Osteoblast (primary cell): ENCODE data around the gene SLC35F1. TPM values are rescaled to one million over a fixed set of nuclear protein-coding genes. Genes with fewer than 3 reads are reported as not detected.

Experiments used
- DNase-seq: peaks from one replicate; pipeline ENCODE4 v3.0.0; 2011; ENCODE audit warnings: low spot score, mixed read lengths; ENCODE audit not compliant: insufficient read length; ENCODE audit errors: missing footprints
- H2AFZ ChIP-seq: 2 replicates; pipeline ENCODE4 v1.6.0; 2011; ENCODE audit warnings: mild to moderate bottlenecking, low read length
- H3K27ac ChIP-seq: 2 replicates; pipeline ENCODE4 v1.5.1; 2011; ENCODE audit warnings: mild to moderate bottlenecking, low read depth, low read length, moderate library complexity
- H3K27me3 ChIP-seq: 2 replicates; pipeline ENCODE4 v1.6.0; 2012; ENCODE audit warnings: mild to moderate bottlenecking, control low read depth, inconsistent platforms, low read length, moderate library complexity; ENCODE audit not compliant: insufficient read depth
- H3K36me3 ChIP-seq: 2 replicates; pipeline ENCODE4 v1.5.1; 2011; ENCODE audit warnings: mild to moderate bottlenecking, low read length, control low read depth, moderate library complexity; ENCODE audit not compliant: insufficient read depth
- H3K4me1 ChIP-seq: 2 replicates; pipeline ENCODE4 v1.5.1; 2011; ENCODE audit warnings: mild to moderate bottlenecking, low read length, control low read depth, moderate library complexity; ENCODE audit not compliant: insufficient read depth
- H3K4me2 ChIP-seq: 2 replicates; pipeline ENCODE4 v1.6.0; 2011; ENCODE audit warnings: mild to moderate bottlenecking, low read length; ENCODE audit not compliant: insufficient read depth
- H3K4me3 ChIP-seq: fragments of 200-600 bp; sonication (generic); 3 replicates; pipeline ENCODE4 v1.5.1; 2012; ENCODE audit warnings: mild to moderate bottlenecking, low read length, inconsistent platforms; ENCODE audit not compliant: insufficient read depth
- H3K79me2 ChIP-seq: 2 replicates; pipeline ENCODE4 v1.6.0; 2012; ENCODE audit warnings: mild to moderate bottlenecking, low read length, control low read depth, inconsistent platforms; ENCODE audit not compliant: insufficient read depth
- H3K9me3 ChIP-seq: 2 replicates; pipeline ENCODE4 v1.5.1; 2011; ENCODE audit warnings: low read depth, low read length, control low read depth
- H4K20me1 ChIP-seq: 2 replicates; pipeline ENCODE4 v1.6.0; 2012; ENCODE audit warnings: mild to moderate bottlenecking, low read length, control low read depth; ENCODE audit not compliant: insufficient read depth
- total RNA-seq: library from RNA; depleted of rRNA; stranded (reverse); fragments of >200 nt; gene quantifications from 2 replicates; pipeline ENCODE4 v1.2.3, GENCODE V29; 2012
- TF ChIP-seq, protein P1 (sequence below): IDR thresholded peaks from 2 replicates; pipeline ENCODE4 v1.5.1; 2011; ENCODE audit warnings: mild to moderate bottlenecking, low read depth, low read length, moderate library complexity; ENCODE audit errors: extremely low read depth

SLC35F1 gene
- total RNA-seq, 1 donor = under 0.01 TPM

DNA sequence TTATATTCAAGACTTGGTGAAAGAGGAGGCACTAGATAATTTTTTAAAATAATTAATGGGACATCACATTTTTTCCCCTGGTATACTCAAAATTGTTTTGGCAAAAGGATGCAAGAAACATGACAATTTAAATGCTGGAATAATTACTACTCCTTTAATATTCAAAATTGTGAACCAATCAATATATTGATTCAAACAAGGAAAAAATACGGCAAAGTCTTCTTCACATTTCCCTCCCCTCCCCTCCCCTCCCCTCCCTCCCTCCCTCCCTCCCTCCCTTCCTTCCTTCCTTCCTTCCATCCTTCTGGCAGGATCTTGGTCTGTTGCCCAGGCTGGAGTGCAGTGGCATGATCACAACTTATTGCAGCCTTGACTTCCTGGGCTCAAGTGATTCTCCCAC, 4.1 kb downstream of the SLC35F1 start:
- Histone ChIP-seq H4K20me1 (no peaks in the 10 kb centered on the region), H3K9me3 (no peaks in the 10 kb centered on the region), H3K36me3 (no peaks in the 10 kb centered on the region), H3K4me1 (no peaks in the 10 kb centered on the region), H2AFZ (no peak overlapping the region), H3K27ac (no peak overlapping the region), H3K79me2 (no peaks in the 10 kb centered on the region), H3K27me3 (peaks cover 19% of the 10 kb centered on the region), H3K4me3 (no peak overlapping the region), H3K4me2 (no peak overlapping the region)
- DNase-seq = no peak
- TF ChIP-seq, protein P1, sequence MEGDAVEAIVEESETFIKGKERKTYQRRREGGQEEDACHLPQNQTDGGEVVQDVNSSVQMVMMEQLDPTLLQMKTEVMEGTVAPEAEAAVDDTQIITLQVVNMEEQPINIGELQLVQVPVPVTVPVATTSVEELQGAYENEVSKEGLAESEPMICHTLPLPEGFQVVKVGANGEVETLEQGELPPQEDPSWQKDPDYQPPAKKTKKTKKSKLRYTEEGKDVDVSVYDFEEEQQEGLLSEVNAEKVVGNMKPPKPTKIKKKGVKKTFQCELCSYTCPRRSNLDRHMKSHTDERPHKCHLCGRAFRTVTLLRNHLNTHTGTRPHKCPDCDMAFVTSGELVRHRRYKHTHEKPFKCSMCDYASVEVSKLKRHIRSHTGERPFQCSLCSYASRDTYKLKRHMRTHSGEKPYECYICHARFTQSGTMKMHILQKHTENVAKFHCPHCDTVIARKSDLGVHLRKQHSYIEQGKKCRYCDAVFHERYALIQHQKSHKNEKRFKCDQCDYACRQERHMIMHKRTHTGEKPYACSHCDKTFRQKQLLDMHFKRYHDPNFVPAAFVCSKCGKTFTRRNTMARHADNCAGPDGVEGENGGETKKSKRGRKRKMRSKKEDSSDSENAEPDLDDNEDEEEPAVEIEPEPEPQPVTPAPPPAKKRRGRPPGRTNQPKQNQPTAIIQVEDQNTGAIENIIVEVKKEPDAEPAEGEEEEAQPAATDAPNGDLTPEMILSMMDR = no peak

DNA sequence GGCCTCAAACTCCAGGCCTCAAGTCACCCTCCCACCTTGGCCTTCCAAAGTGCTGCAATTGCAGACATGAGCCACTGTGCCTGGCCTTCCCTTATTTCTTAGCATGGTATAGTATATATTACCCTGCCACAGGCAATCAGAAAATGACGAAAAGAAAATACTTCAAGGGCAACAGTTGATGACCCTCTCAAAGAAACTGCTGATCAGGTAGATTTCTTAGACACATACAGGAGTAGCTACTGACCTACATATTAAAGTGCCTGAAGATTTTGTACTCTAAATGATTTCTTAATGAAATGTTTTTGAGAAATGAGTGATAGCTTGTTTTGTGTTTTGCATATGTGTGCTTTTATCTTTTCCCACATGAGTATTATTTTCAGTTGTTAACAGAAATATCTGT, 4.6 kb downstream of the SLC35F1 start:
- TF ChIP-seq, protein P1 = no peak
- H3K9me3 ChIP-seq = no peaks in the 10 kb centered on the region
- H3K36me3 ChIP-seq = no peaks in the 10 kb centered on the region
- no peak overlapping the region for H3K27ac ChIP-seq
- peaks cover 14% of the 10 kb centered on the region for H3K27me3 ChIP-seq
- H3K4me3 ChIP-seq = no peak overlapping the region
- no peak overlapping the region for H2AFZ ChIP-seq
- H3K79me2 ChIP-seq = no peaks in the 10 kb centered on the region
- no peaks in the 10 kb centered on the region for H4K20me1 ChIP-seq
- no peaks in the 10 kb centered on the region for H3K4me1 ChIP-seq
- H3K4me2 ChIP-seq = no peak overlapping the region
- DNase-seq = no peak

DNA sequence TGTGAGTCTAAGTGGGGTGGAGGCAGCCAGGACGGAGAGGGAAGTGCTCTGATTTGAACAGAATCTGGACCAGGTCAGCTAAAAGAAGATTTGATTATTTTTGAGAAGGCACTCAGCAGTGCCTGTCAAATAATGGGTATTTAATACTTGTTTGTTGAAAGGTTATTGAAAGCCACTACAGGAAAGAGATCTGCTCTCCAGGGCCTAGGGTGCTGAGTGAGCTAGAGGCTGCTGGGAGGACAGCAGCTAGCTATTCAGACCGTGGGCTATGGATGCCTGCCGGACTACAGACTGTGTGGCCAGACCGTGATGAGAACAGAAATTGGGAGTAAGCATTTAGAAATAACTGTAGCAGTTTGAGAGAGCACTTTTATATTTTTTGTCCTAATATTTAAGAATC, 8.8 kb downstream of the SLC35F1 start:
- no peak for DNase-seq
- H3K27ac ChIP-seq = no peak overlapping the region
- no peak overlapping the region for H3K4me3 ChIP-seq
- no peaks in the 10 kb centered on the region for H3K27me3 ChIP-seq
- H3K79me2 ChIP-seq = no peaks in the 10 kb centered on the region
- TF ChIP-seq, protein P1 = no peak
- H3K36me3 ChIP-seq = no peaks in the 10 kb centered on the region
- no peak overlapping the region for H3K4me2 ChIP-seq
- no peak overlapping the region for H2AFZ ChIP-seq
- H3K9me3 ChIP-seq = no peaks in the 10 kb centered on the region
- no peaks in the 10 kb centered on the region for H3K4me1 ChIP-seq
- H4K20me1 ChIP-seq = no peaks in the 10 kb centered on the region

DNA sequence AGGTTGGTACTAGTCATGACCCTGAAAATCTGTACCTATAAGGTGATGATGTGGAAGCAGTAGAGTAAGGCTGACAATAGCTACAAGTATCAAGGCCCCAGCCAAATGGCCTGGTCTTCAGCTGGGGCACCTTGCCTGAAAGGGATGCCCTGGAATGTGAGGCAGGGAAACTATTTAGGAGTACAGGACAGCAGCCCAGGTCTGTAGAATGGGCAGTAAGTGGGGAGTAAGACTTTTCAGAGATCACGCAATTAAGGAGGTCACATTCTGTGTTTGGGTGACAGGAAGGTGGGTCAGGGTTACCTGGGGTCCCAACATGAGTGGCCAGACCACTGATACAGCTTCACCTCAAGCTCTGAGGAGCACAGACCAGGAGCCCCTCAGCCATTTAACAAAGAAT, 9.4 kb downstream of the SLC35F1 start:
- no peaks in the 10 kb centered on the region for H3K9me3 ChIP-seq
- TF ChIP-seq, protein P1 = no peak
- H3K79me2 ChIP-seq = no peaks in the 10 kb centered on the region
- H3K27ac ChIP-seq = no peak overlapping the region
- no peaks in the 10 kb centered on the region for H3K27me3 ChIP-seq
- H3K36me3 ChIP-seq = no peaks in the 10 kb centered on the region
- DNase-seq = no peak
- H3K4me3 ChIP-seq = no peak overlapping the region
- H2AFZ ChIP-seq = no peak overlapping the region
- H3K4me1 ChIP-seq = no peaks in the 10 kb centered on the region
- H3K4me2 ChIP-seq = no peak overlapping the region
- H4K20me1 ChIP-seq = no peaks in the 10 kb centered on the region
